MCF 10A (cell line): Measurements from ENCODE around the gene PLG. TPM values are rescaled to one million over a fixed set of nuclear protein-coding genes. Genes with fewer than 3 reads are reported as not detected.

Experiments
- BruUV-seq: library from RNA; stranded (reverse); fragments of 400-500 nt; replicated peaks from 2 replicates; lab custom pipeline; 2021; lab: Mats Ljungman, UMichigan
- CTCF ChIA-PET: fragments of 300-600 bp; sonication (Branson Sonifier 250); formaldehyde crosslinking; extraction: SDS; loops from one replicate; lab custom pipeline; 2021; ENCODE audit warnings: antibody characterized with exemption, inconsistent platforms; lab: Yijun Ruan, JAX
- POLR2A ChIA-PET: fragments of 300-600, 350-650 bp; sonication (Branson Sonifier 250); formaldehyde crosslinking; extraction: SDS; loops from one replicate; lab custom pipeline; 2020; ENCODE audit warnings: antibody characterized with exemption, inconsistent platforms; lab: Yijun Ruan, JAX
- DNase-seq: peaks from one replicate; pipeline ENCODE4 v3.0.0-alpha.2; 2018; ENCODE audit not compliant: unreplicated experiment
- H3K27ac Mint-ChIP-seq: one replicate; pipeline ENCODE4 v1.8.0; 2022; ENCODE audit warnings: mild to moderate bottlenecking, low read depth, mixed read lengths; ENCODE audit not compliant: unreplicated experiment
- H3K27me3 Mint-ChIP-seq: one replicate; pipeline ENCODE4 v1.8.0; 2022; ENCODE audit warnings: mixed read lengths; ENCODE audit not compliant: insufficient read depth, unreplicated experiment
- H3K36me3 Mint-ChIP-seq: one replicate; pipeline ENCODE4 v1.8.0; 2022; ENCODE audit warnings: mild to moderate bottlenecking, moderate library complexity, mixed read lengths; ENCODE audit not compliant: insufficient read depth, unreplicated experiment
- H3K4me1 Mint-ChIP-seq: one replicate; pipeline ENCODE4 v1.8.0; 2022; ENCODE audit warnings: mixed read lengths; ENCODE audit not compliant: insufficient read depth, unreplicated experiment
- H3K4me3 Mint-ChIP-seq: one replicate; pipeline ENCODE4 v1.8.0; 2022; ENCODE audit warnings: mild to moderate bottlenecking, moderate library complexity, mixed read lengths; ENCODE audit not compliant: unreplicated experiment
- H3K9me3 Mint-ChIP-seq: one replicate; pipeline ENCODE4 v1.8.0; 2022; ENCODE audit warnings: mixed read lengths; ENCODE audit not compliant: unreplicated experiment
- CTCF ChIP-seq: fragments of 200-600 bp; IDR thresholded peaks from one replicate; pipeline ENCODE4 v1.8.0; 2022; ENCODE audit warnings: antibody characterized with exemption, mild to moderate bottlenecking; ENCODE audit not compliant: unreplicated experiment
- intact Hi-C: fragments of 100-400 bp; cut with micrococcal nuclease; formaldehyde crosslinking; loops from 2 replicates; pipeline ENCODE4 v1.14.1; 2022
- total RNA-seq: library from RNA; stranded (reverse); gene quantifications from 2 replicates; pipeline ENCODE4 v1.2.3, GENCODE V29; 2022

Gene PLG
- total RNA-seq, 1 experiment from 2014 or later = not detected

DNA sequence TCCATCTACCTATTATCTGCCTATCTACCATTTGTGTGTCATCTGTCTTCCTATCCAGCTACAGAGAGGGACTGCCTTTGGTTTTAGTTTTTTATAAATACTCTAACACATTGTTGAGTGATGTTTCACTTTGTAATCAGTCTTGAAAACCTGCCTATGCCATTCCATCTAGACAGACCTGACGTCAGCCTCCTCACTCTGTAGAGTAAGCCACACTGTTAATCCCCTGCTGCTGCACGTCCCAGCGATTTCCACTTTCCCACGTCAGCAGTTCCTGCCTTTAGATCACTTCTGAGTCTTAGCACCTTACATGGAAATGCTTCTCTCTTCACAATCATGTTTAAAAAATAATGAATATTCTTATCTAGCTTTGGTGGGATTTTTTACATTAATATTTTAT, 54.8 kb downstream of the PLG start:
- Mint-ChIP-seq H3K4me1 (no peaks in the 10 kb centered on the region), H3K9me3 (peaks cover 5% of the 10 kb centered on the region), H3K27ac (no peak overlapping the region), H3K4me3 (no peak overlapping the region), H3K36me3 (no peaks in the 10 kb centered on the region), H3K27me3 (peaks cover 32% of the 10 kb centered on the region)
- CTCF ChIA-PET = interaction anchor here (0.8 kb wide), 1 partner anchor 1172 kb away, joined by 4 read pairs; no protein-coding TSS in a partner anchor
- TF ChIP-seq CTCF = no peak
- POLR2A ChIA-PET = no interaction called here
- BruUV-seq = no TSS peak
- DNase-seq = no peak
- intact Hi-C loops = no loop called here

GRCh38 chr6:160764847-160765246, 62.8 kb downstream of the PLG start:
- no peaks in the 10 kb centered on the region for H3K4me1 Mint-ChIP-seq
- no peak overlapping the region for H3K4me3 Mint-ChIP-seq
- H3K36me3 Mint-ChIP-seq = no peaks in the 10 kb centered on the region
- no peak for DNase-seq
- peaks cover 16% of the 10 kb centered on the region for H3K9me3 Mint-ChIP-seq
- no peak for TF ChIP-seq CTCF
- ChIA-PET CTCF (interaction anchor here (1.6 kb wide), 1 partner anchor 15 kb away, joined by 8 read pairs; no protein-coding TSS in a partner anchor), POLR2A (no interaction called here)
- H3K27me3 Mint-ChIP-seq = no peaks in the 10 kb centered on the region
- BruUV-seq = no TSS peak
- intact Hi-C loops = no loop called here
- H3K27ac Mint-ChIP-seq = no peak overlapping the region

GRCh38 chr6:160765412-160765811, 63.4 kb downstream of the PLG start:
- BruUV-seq = no TSS peak
- intact Hi-C loops = no loop called here
- CTCF ChIA-PET = interaction anchor here (1.6 kb wide), 1 partner anchor 15 kb away, joined by 8 read pairs; no protein-coding TSS in a partner anchor
- POLR2A ChIA-PET = no interaction called here
- Mint-ChIP-seq H3K4me3 (no peak overlapping the region), H3K27me3 (no peaks in the 10 kb centered on the region), H3K9me3 (peaks cover 16% of the 10 kb centered on the region), H3K36me3 (no peaks in the 10 kb centered on the region), H3K4me1 (no peaks in the 10 kb centered on the region), H3K27ac (no peak overlapping the region)
- DNase-seq = no peak
- TF ChIP-seq CTCF = no peak

DNA sequence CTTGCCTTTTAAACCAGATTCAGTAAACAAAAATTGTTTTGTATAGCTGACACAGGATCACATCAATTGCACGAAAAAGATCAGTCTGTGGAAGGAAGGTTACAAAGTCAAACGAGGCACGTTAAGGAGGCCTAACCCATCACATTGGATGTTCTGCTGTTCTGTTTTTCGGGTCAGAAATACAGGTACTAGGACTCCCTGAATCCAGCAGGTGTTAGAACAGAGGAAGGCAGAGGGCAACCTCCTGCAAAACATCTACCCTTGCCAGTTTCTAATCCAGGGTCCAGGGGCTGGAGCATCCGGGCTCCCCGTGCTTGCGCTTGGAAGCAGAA, 64.6 kb downstream of the PLG start:
- intact Hi-C loops = loop anchor here (2.0 kb wide), 1 partner anchor 34 kb away; no protein-coding TSS in a partner anchor
- Mint-ChIP-seq H3K4me1 (no peaks in the 10 kb centered on the region), H3K27me3 (no peaks in the 10 kb centered on the region), H3K27ac (no peak overlapping the region), H3K4me3 (no peak overlapping the region), H3K36me3 (no peaks in the 10 kb centered on the region), H3K9me3 (peaks cover 13% of the 10 kb centered on the region)
- TF ChIP-seq CTCF = no peak
- CTCF ChIA-PET = interaction anchor here (0.6 to 2.3 kb wide), 5 partner anchors 9 to 348 kb away, joined by 3 to 10 read pairs (median 5); no protein-coding TSS in a partner anchor
- no peak for DNase-seq
- BruUV-seq = no TSS peak
- POLR2A ChIA-PET = interaction anchor here (0.9 kb wide), 1 partner anchor 20 kb away, joined by 3 read pairs; no protein-coding TSS in a partner anchor
